GM18507 (cell line): ENCODE results near the gene RASAL2.
A peak's percentile ranks its signal among the peaks of the same experiment; 100 is the strongest.
"Not testable (repeated sequence)": the region's sequence is repeated elsewhere in the genome, so short reads cannot be mapped to it uniquely, and the experiment has no call there.

ENCODE experiments used
- DNase-seq: peaks from one replicate; pipeline ENCODE4 v3.0.0; 2011; ENCODE audit warnings: low read depth; ENCODE audit not compliant: insufficient read length; ENCODE audit errors: extremely low spot score
- FAIRE-seq: peaks from 2 replicates; lab custom pipeline; 2011; peaks lifted over from hg19 to GRCh38; lab: Jason Lieb, UNC

Gene RASAL2

DNA sequence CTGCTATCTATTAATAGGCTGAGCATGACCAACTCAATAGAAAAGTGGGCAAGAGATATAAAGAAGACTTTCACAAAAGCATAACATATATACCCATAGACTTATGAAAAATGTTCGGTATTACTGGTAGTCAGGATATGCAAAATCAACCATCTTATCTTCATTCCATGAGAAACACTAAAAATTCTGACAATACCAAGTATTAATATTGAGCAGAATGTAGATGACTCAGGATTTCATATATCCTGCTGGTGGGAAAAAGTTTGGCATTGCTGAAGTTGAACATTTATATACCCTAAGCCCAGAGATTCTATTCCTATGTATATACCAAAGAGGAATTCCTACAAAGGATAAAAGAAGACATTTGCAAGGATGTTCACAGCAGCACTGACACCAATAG is 264.6 kb downstream of the RASAL2 start:
- FAIRE-seq (no peak), DNase-seq (no peak)

DNA sequence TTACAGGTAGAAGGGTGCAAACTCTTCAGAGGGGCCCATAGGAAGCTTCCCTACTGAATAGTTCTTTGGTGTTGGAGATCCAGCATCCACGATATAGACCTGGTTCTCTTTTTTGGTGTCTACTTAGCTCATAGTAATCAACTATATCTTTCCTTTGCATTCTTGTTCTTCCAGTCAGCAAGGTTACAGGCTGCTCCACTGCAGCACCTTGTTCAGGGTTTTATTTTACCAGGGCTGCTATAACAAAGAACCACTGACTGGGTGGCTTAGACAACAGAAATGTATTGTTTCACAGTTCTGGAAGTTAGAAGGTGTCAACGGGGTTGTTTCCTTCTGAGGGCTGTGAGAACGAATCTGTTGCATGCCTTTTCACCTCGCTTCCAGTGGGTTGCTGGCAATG is 266.5 kb downstream of the RASAL2 start:
- no peak for FAIRE-seq
- DNase-seq, result no peak

DNA sequence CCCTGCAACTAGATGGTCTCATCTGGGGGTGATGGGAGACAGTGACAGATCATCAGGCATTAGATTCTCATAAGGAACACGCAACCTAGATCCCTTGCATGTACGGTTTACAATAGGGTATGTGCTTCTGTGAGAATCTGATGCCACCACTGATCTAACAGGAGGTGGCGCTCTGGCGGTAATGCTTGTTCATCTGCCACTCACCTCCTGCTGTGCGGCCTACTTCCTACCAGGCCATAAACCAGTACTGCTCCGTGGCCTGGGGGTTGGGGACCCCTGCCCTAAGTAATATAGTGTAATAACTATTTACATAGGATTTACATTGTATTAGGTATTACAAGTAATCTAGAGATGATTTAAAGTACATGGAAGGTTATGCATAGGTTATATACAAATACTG is 267.9 kb downstream of the RASAL2 start:
- no peak for DNase-seq
- FAIRE-seq, result no peak

DNA sequence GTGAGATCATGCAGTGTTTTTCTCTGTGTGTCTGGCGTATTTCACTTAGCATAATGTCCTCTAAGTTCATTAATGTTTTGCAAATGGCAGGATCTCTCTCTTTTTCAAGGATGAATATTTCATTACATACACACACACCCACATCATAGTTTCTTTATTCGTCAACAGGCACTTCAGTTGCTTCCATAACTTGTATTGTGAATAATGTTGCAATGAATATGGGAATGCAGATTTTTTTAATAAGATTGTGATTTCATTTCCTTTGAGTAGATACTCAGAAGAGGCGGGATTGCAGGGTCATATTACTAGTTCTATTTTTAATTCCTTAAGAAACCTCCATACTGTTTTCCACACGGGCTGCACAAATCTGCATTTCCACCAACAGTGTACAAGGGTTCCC is 268.8 kb downstream of the RASAL2 start:
- no peak for DNase-seq
- no peak for FAIRE-seq

DNA sequence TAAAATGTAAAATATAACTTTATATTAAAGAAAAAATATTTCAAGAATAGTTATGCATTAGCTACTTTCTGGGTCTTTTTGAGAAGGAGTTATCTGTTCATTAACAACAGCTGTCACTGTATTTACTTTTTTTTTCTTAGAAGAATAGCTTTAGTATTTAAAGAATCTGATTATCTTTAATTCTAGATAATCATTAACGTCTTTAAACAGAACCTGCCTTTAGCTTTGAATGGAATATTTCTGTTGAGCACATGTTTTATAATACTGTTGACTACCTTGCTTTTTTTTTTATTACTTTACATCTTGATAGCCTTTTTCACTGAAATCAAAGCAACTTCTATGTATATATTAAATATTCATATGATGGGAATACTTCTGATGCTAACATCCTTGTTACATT is 270.9 kb downstream of the RASAL2 start:
- FAIRE-seq, result no peak
- no peak for DNase-seq

DNA sequence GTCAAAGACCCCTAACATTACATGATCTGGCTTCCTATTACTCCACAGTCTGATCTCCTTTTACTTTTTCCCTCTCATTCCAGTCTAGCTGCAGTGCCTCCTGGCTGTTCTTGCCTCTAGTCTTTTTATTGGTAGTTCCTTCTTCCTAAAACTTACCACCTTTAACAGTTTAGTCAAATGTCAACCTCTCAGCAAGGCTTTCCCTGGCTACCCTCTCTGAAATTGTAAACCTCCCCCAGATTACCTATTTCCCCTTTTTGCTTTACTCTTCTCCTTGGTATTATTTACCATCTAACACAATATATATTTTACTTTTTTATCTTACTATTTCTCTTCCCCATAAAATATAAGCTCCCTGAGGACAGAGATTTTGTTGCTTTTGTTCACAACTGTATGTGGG is 273.2 kb downstream of the RASAL2 start:
- no peak for FAIRE-seq
- DNase-seq, result no peak

DNA sequence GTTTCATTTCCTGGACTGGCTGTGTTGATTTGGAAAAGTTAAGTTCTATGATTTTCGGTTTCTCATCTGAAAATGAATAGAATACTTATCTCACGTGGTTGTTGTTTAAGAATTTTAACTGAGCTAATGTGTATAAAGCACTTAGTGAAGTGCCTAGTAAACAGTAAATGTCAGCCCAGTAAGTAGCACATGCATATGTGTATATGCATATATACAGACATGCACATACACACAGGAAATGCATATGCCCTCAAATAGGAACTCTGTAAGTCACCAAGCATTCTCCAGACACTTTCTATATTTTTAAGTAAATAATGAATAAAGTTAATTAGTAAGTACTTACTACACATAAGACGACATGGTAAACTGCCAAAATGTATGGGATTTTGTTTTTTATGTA is 274.3 kb downstream of the RASAL2 start:
- DNase-seq, result no peak
- no peak for FAIRE-seq

DNA sequence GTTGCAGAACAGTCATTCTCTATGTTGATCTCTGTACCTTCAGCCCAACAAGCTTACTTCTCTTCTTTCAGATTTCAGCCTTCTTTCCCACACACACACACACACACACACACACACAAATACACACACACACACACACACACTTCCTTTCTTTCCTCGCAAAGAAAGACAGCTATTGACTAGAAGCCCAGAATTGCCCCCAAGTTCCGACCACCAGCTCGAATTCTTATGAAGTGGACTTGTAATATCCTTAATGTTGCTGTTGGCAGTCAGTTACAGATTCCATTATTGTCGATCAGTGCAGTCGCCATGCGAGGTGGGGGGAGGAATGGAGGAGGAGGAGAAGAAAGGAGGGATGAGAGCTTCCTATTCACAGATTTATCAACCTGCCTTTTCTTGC is 277.3 kb downstream of the RASAL2 start:
- FAIRE-seq, result no peak
- DNase-seq, result no peak

DNA sequence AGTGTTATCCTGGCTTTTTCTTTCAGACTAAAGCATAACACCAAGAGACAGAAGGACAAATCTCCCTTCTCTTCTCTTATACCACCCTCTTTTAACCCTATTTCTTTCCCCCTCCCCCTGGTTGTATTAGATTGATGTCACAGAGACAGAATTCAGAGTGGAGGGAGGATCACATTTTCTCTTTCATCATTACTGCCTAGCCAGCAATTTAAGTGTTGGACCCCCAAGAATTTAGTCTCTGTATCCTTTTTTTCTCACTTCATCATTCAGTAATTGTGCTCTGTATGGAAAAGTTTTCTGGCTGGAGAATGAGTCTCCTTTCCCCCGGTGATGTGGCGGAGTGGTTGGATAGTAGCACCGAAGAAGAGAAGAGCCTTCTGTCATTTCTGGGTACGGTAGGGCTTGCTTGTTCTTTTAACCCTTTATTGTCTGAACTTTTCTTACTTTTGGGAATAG is 278.1 kb downstream of the RASAL2 start:
- DNase-seq, result no peak
- no peak for FAIRE-seq

DNA sequence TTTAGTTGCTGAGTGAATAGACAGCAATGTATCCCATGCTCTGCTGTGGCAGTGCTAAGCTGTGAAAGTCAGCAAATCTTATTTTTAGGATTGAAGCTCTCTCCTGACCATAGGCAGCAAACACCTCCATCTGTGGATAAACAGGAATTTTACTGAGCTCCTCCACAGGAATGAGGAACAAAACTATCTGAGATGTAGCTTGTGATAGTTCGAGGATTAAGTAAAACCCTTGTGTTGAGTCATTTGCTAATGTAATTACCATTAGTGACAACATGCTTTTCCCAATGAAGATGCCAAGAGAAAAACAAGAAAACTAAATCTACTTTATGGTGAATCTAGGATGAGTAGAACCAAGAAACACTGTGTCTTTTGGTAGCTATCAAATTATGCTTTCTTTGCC is 280.1 kb downstream of the RASAL2 start:
- no peak for DNase-seq
- no peak for FAIRE-seq

DNA sequence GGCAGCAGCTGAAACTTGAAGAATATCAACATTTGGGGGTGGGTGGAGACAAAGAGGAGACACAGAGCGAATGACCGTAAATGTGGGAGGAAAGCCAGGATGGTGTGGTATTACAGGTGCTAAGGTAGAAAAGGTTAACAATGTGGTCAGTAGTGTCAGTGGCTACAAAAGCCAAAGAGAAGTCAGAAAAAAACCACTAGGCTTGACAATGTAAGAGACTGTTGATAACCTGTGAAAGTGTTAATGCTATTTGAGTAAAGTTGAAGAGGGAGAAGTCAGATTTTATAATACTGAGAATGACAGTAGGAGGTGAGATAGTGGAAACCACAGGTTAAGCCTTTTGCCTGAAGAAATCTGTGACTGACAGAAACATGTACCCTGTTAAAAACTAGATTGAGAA is 282.1 kb downstream of the RASAL2 start:
- FAIRE-seq, result peak; percentile 31

DNA sequence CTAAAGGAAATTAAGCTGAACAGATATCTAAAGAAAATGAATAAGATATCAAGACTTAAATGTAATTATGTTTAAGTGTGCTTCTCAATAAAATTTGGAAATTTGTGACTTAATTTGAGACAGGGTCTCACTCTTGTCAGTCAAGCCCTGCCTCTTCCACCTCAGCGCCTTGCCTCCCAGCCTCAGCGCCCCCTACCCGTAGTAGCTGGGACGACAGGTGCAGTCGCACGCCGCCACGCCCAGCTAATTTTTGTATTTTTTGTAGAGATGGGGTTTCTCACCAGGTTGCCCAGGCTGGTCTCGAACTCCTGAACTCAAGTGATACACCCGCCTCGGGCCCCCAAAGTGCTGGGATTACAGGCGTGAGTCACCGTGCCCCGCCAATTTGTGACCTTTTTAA is 285.9 kb downstream of the RASAL2 start:
- FAIRE-seq (no peak), DNase-seq (no peak)

More for the DNA sequence above, 282.1 kb downstream of the RASAL2 start:
- no peak for DNase-seq

DNA sequence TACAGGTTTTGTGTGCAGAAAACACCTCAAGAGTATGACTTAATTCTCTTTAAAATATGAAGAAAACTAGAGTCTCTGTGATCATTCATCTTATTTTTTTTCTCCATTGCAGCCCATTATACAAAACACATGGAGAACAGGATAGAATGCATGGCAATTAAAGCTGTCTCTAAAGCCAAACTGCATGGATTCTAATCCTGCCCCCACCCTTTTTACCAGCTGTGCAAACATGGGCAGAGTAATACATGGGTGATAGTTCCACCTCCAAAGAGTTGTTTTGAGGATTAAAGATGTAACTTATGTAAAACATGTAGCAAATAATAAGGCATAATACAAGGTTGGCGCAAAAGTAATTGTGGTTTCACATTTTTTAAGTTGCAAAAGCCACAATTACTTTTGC is 288.5 kb downstream of the RASAL2 start:
- DNase-seq (no peak), FAIRE-seq (no peak)

DNA sequence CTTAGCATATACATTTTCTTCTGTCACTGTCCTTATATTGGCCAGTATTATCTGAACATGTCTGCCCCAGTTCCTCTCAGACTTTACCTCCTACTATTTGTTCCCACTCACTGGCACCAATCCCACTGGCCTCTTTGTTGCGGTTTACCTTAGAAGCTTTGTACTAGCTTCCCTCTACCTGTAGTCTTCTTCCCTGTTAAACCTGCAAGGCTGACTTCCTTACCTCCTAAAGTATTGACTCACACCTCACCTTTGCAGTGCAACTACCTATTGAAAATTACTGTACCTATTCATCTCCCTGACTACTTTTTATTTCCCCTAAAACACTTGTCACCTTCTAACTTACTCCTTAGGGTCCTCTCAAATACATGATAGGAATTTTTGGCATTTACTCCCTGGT is 291.8 kb downstream of the RASAL2 start:
- FAIRE-seq, result no peak

DNA sequence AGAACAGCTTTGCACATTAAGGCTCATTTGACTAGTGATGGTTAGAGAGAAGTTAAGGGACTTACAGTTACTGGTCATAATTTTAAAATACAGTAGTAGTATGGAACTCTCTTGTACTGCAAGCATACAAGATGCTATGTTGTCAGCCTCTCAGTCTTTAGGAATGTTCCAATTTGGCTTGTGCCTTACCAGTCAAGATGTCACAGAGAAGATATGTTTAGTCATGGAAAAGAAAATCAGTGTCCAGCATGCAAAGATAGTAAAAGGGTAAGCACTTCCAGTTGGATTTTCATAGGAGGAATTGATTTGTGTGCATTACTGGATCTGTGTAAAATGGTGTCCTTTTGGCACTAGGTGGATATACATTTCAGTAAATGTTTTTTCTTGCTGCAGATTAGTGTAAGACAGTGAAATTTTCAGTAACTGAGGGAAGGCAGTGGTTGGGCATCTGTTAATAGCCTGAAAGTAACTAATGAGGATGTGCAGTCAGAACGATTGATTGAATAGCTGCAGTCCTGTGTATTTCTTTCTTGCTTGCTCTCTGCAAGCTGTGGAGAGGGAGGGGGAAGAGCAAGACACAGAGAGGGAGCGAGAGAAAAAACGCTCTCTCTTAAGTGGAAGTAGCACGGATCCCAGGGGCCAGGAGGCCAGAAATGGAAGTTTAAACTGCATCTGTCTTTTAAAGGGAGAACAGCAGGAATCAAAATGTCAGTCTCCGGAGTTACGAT is 294.7 kb downstream of the RASAL2 start:
- FAIRE-seq (no peak), DNase-seq (no peak)

More for the DNA sequence above, 291.8 kb downstream of the RASAL2 start:
- no peak for DNase-seq

DNA sequence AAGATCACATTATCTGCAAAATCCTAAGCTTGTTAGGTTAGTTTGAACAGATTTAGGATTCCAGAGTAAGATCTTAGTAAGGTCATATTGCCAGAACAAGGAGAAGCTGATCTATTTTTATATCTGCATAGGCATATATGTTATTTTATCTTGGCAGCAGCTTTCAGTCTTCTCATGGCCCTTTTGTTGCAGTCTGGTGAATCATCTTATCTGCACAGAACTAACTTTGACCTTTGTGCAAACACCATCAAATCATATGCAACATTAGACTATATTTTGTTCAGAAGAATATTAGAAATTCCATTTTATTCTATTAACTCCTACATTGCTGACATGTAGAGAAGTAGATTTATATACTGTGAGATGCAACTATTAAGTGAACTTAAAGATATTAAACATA is 295.5 kb downstream of the RASAL2 start:
- no peak for DNase-seq
- no peak for FAIRE-seq

DNA sequence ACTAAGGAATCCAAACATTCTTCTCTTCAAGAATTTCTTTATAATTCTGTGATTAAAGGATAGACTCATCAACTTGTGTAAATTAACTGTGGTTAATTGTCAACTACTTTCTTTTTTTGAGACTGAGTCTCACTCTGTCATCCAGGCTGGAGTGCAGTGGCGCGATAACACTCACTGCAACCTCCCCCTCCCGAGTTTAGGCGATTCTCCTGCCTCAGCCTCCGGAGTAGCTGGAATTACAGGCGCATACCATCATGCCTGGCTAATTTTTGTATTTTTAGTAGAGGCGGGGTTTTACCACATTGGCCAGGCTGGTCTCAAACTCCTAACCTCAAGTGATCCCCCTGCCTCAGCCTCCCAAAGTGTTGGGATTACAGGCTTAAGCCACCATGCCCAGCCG is 296.4 kb downstream of the RASAL2 start:
- not testable (repeated sequence) for FAIRE-seq

DNA sequence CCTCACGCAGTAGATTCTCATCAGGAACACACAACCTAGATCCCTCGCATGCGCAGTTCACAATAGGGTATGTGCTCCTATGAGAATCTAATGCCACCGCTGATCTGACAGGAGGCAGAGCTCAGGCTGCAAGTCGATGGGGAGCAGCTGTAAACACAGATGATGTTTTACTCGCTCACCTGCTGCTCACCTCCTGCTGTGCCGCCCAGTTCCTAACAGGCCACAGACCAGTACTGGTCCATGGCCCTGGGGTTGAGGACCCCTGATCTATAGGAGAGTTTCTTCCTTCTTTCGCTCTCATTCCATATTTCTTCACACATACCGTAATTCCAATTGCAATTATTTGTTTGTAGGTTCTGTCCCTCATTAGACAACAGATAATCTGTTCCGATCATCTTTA is 299.5 kb downstream of the RASAL2 start:
- FAIRE-seq (no peak), DNase-seq (no peak)

More for the DNA sequence above, 296.4 kb downstream of the RASAL2 start:
- DNase-seq, result not testable (repeated sequence)

DNA sequence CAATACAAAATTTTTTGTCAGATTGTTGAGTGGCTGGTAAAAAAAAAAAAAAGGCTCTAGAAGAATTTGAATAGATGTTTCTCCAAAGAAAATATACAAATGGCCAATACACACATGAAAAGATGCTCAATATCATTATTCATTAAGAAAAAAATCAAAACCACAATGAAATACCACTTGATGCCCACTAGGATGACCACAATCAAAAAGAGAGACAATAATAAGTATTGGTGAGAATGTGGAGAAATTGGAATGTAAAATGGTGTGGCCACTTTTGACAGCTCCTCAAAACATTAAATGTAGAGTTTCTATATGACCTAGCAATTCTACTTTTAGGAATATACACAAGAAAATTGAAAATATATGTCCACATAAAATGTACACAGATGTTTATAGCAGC is 302.9 kb downstream of the RASAL2 start:
- FAIRE-seq (no peak), DNase-seq (no peak)

DNA sequence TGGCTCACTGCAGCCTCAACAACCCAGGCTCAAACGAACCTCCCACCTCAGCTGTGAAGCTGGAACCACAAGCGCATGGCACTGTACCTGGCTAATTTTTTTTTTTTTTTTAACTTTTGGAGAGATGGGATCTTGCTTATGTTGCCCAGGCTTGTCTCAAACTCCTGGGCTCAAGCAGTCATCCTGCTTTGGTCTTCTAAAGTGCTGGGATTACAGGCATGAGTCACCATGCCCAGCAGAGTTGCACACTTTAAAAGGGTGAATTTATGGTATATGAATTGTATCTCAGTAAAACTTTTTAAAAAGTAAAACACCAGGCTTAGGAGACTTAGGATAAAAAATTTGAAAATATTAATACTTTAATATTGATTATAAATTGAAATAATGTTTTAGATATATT is 303.8 kb downstream of the RASAL2 start:
- DNase-seq (no peak), FAIRE-seq (no peak)

DNA sequence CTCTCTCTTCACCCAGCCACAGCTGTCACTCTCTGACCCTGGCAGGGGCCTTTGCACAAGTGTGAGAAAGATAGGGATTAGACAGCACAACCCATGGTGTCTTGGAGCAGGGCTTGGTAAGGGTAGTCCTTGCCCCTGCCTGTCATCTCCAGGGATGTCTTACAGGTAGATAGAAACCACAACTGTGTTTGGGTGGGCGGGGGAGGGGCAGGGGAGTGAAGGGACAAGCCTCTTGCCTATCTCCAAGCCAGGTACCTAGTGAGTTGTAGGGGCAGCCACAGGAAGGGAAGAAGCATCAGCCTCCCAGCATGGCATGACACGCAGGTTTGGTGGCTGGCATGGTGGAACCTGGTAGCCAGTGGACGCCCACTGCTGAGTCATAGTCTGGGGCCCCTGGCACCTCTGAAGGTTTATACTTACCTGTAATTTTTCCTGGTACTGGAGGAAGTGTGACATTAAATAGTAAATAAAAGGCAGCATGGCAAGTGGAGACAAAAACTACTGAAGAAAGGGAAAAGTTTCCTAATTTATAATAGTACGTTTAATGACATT is 305.3 kb downstream of the RASAL2 start:
- FAIRE-seq (no peak), DNase-seq (no peak)
